Islet precursor cell (in vitro differentiated cells): ENCODE data around the gene KCNT1.

ENCODE experiments used
- DNase-seq: peaks from one replicate; pipeline ENCODE4 v3.0.0-alpha.2; 2018

KCNT1 gene

DNA sequence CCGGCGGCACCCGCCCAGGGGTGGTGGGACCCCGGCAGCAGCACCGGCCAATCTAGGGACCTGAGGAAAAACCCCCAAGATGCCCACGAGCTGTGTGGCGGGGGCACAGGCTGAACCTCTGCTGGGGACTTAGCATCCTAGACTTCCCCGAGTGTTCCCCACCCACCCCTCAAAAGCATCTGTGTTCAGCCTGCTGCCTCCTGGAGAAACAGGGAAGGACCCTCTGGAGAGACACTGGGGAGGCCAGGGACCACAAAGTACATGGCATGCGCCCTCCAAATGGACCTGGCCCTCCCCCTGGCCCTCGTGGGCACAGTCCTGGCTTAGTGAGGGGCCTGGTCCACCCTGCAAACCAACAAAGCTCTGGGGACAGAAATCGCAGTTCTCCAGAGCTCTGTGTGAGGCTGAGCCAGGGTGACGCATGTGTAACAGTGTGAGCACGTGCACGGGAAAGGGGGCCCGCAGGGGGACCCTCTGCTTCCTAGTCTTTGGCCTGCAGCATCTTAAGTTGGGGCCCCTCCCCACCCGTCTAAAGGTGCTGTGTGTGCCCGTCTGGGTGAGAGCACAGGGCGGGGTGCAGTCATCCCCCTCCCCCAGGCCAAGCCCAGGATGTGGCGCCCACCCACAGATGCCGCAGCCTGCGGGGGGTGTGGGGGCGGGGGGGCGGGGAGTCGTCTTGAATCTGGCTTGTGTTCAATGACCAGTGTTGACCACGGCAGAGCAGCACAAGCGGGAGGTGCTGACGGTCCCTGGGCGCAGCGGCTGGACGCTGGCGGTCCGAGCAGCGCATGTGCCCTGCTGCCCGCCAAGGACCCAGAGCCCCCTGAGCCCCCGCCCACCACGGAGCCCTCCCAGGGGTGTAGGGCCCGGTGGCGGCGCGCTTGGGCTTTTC lies 672 bp upstream of the KCNT1 start:
- DNase-seq: no peak

GRCh38 chr9:135703726-135704125 lies 1.7 kb downstream of the KCNT1 start:
- DNase-seq: peak; percentile 76

DNA sequence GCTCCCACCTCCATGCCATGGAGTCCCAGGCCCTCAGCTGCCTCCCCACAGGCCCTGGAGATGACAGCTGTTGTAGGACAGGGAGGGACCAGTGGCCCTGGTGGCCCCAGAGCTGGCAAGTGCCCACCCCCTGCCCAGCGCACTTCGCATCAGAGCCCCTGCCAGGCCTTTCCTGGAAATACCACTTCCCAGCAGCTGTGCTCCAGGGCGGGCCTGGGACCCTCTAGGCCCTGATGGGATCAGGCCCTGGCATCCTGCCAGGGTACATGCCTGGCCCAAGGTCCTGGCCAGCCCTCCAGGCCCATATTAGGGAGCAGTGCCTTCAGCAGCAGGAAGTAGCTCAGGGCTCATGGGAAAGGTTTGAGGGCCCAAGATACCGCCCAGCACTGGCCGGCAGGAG lies 2.5 kb downstream of the KCNT1 start:
- no peak for DNase-seq

DNA sequence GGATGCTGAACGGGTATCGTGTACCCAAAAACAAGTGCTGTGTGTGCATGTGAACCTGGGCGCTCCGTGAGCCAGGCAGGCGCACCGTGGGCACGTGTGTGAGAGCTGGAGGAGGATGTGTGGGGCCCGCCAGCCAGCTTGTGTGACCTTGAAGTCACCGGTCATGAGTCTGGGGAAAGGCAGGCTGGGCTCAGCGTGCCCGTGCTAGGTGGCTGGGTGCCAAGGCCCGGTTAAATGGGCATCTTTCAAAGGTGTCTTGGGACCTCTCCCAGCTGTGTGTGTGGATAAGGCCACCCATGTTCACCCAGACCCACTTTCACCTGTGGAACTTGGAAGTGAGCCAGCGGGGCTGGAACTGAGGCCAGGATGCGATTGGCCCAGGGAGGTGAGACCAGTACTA lies 3.4 kb downstream of the KCNT1 start:
- no peak for DNase-seq

DNA sequence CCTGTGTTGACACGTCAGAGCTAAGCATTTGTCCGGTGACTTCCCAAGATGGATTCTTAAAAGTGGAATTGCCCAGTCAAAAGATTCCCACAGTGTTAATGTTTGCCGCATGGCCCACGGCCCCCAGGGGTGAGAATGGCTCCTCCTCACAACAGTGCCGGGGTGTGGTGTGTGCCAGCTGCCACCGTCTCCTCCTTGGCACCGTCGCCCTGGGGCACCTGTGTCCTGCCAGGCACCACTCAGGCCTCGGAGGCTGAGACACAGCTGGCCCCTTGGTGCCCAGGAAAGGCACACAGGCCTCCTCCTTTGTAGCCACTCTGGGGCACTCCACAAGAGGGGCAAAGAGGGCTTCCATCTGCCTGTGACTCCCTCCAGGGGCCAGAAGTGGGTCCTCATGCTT lies 4.3 kb downstream of the KCNT1 start:
- no peak for DNase-seq

DNA sequence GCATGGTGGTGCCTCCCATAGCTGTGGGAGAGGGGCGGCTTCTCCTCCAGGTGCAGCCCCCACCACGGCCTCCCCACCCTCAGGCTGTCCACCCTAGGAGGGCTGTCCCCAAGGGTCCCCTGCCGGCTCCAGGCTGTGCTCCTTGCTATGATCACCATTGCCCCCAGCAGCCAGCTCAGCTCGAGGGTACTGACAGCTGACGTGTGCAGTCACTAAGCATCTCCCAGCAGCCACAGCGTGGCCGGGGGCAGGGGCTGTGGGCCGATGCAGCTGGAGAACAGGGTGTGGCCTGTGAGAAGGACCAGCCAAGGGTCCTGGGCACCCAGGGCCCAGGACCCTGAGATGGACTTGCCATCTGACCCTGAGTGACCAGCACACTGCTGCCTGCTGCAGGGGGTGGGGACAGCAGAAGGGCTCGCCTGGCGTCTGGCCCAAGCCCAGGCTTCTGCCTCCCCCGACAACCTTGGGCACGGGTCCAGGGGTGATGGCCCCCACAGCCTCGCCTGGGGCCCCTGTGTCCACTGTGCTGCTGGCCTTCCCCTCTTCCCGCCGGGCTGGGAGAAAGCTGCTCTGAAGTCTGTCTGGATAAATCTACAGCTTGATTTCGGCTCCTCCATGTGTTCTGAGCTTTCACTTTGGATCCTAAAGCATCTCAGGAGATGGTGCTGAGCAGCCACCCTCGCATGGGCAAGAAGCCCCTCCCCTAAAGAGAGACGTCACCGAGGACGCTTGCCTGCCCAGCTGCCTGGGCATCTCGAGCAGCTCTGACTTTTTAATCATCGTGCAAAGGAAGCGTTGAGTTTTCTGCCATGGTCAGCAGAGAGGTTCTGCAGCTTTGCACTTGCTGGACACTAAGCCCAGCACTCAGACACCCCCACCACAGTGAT lies 5.5 kb downstream of the KCNT1 start:
- no peak for DNase-seq

- DNase-seq: no peak
Measured at GRCh38 chr9:135708164-135708563, 6.2 kb downstream of the KCNT1 start.

GRCh38 chr9:135711391-135711790 lies 9.4 kb downstream of the KCNT1 start:
- no peak for DNase-seq

- DNase-seq: no peak
Measured at GRCh38 chr9:135711881-135712280, 9.9 kb downstream of the KCNT1 start.

GRCh38 chr9:135712613-135713295 lies 10.8 kb downstream of the KCNT1 start:
- DNase-seq: no peak

DNA sequence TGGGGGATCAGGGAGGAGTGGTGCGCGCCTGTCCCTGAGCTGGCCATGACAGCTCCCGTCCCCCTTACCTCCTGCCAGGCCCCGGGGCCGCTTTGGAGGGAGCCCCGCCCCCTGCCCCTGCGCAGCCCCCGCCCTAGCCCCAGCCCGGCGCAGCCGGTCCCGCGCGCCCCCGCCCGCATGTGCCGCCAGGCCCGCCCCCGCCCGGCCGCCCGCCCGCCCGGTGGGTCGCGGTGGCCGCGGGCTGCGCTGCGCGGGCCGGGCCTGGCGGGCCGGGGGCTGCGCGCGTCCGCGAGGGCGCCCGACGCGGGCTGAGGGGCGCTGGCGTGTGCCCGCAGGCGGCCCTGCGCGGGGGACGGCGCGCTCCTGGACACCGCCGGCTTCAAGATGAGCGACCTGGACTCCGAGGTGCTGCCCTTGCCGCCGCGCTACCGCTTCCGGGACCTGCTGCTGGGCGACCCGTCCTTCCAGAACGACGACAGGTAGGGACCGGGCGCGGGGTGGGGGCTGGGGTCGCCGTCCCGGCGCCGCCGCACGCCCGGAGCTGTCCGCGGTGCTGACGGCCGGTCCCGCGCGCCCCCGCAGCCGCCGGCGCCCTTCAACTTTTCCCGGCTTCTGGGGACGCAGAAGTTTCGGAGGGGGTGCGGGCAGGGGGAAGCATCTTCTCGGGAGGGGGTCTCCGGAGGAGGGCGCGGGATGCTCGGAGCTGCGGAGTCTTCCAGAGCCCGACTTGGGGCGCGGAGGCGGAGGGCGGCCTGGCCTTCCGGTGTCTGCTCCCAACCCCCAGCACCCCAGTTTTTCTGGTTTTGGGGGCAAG lies 12.5 kb downstream of the KCNT1 start:
- DNase-seq: peak; percentile 74

- no peak for DNase-seq
Measured at GRCh38 chr9:135715056-135715595, 13.1 kb downstream of the KCNT1 start.

DNA sequence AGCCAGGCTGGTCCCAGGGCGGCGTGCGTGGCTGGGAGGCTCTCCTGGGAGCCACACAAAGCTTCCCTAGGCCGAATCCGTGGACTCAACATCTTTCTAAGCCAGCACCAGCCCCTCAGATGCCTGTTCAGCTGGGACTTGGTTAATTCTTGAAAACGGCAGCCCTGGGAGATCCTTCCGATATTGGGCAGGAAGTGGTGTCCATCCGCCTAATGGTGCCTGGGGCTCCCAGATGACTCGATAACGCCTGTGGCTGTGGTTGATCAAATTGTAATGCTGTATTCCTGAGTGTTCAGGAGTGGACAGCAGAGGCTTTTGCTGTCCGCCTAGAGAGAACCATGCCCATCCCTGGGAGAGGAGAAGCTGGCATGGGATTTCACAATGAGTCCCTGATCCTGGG lies 14.1 kb downstream of the KCNT1 start:
- no peak for DNase-seq

- DNase-seq: no peak
Measured at GRCh38 chr9:135717410-135717809, 15.4 kb downstream of the KCNT1 start.

GRCh38 chr9:135718616-135719015 lies 16.6 kb downstream of the KCNT1 start:
- no peak for DNase-seq

- no peak for DNase-seq
Measured at GRCh38 chr9:135719472-135719871, 17.5 kb downstream of the KCNT1 start.

GRCh38 chr9:135722365-135722764 lies 20.4 kb downstream of the KCNT1 start:
- DNase-seq: no peak

- no peak for DNase-seq
Measured at GRCh38 chr9:135724186-135724787, 22.3 kb downstream of the KCNT1 start.

DNA sequence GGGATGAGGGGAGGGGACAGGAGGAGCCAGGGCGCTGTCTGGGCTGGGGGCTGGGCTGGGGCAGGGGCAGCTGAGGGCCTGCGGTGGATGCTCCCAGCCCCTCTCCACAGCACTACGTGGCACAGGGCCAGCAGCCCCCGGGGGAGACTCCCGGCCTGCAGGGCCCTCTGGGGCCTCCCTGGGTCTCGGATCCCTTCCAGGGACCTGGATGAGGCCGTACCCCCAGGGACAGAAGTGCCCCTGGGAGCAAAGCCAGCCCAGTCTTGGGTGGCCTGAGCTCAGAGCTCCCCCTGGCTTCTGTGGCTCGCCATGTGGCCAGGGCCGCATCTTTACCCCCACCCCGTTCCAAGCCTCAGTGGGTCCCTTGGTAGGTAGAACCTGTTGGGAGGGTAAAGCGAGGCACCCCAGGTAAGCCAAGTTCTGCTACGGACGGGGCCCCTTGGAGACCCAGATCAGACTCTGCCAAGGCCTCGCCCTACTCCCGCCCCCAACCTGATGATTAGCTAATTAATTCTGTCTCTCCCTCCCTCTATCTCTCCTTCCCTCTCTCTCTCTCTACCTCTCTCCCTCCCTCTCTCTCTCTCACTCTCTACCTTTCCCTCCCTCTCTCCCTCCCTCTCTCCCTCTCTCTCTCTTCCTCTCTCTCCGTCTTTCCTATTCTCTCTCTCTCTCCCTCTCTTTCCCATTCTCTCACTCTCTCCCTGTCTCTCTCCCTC lies 24.3 kb downstream of the KCNT1 start:
- DNase-seq: no peak

DNA sequence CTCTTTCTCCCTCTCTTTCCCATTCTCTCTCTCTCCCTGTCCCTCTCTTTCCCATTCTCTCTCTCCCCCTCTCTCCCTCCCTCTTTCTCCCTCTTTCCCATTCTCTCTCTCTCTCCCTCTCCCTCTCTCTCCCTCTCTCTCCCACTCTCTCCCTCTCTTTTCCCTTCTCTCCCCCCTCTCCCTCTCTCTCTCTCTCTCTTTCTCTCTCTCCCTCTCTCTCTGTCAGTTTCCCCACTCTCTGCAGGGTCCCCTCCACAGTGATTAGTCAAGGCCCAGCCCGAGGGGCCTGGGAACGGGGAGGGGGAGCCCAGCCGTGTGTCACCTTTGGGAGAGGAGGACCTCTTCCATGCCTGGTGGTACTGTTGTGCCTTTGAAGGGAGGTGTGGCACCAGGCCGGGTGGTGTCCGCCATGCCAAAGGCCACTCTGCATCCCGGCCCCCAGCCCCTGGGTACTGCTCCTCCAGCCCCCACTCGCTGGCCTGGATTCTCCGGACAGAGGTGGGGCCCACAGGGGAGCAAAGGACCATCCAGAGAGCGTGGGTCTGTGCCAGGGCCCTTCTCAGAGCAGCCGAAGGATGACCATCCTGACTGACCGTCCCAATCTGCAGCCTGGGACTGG lies 25.4 kb downstream of the KCNT1 start:
- no peak for DNase-seq
